ENCODE results near the gene FAM171A1.

Gene FAM171A1

DNA sequence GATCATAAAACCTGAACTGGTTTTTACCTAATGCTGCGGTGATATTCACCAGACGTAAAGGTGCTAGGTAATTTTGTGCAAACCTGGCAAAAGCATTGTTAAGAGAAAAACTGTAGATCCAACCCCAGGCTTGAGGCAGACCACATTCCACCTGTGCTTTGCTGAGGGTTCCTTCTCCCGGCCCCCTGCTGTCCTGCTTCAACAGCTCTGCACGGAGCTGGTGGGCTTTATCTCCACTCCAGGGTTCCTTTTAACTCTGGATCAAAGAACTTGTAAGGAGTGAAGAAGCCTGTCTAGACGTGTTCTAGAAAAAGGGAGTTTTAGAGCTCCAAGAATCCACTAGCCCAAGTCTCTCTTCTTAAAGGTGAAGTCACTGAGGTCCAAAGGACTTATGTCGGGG is 115.1 kb downstream of the FAM171A1 start:
- in situ Hi-C loops (cut with HindIII; ENCODE audit: low sequenced_read_pairs): no loop called here
- TF ChIP-seq, protein P1, sequence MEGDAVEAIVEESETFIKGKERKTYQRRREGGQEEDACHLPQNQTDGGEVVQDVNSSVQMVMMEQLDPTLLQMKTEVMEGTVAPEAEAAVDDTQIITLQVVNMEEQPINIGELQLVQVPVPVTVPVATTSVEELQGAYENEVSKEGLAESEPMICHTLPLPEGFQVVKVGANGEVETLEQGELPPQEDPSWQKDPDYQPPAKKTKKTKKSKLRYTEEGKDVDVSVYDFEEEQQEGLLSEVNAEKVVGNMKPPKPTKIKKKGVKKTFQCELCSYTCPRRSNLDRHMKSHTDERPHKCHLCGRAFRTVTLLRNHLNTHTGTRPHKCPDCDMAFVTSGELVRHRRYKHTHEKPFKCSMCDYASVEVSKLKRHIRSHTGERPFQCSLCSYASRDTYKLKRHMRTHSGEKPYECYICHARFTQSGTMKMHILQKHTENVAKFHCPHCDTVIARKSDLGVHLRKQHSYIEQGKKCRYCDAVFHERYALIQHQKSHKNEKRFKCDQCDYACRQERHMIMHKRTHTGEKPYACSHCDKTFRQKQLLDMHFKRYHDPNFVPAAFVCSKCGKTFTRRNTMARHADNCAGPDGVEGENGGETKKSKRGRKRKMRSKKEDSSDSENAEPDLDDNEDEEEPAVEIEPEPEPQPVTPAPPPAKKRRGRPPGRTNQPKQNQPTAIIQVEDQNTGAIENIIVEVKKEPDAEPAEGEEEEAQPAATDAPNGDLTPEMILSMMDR (IDR thresholded peaks at IDR 0.05; ENCODE audit: low read depth, low read length, missing control alignments): no peak
- no peak for DNase-seq (ENCODE audit: low read depth)

DNA sequence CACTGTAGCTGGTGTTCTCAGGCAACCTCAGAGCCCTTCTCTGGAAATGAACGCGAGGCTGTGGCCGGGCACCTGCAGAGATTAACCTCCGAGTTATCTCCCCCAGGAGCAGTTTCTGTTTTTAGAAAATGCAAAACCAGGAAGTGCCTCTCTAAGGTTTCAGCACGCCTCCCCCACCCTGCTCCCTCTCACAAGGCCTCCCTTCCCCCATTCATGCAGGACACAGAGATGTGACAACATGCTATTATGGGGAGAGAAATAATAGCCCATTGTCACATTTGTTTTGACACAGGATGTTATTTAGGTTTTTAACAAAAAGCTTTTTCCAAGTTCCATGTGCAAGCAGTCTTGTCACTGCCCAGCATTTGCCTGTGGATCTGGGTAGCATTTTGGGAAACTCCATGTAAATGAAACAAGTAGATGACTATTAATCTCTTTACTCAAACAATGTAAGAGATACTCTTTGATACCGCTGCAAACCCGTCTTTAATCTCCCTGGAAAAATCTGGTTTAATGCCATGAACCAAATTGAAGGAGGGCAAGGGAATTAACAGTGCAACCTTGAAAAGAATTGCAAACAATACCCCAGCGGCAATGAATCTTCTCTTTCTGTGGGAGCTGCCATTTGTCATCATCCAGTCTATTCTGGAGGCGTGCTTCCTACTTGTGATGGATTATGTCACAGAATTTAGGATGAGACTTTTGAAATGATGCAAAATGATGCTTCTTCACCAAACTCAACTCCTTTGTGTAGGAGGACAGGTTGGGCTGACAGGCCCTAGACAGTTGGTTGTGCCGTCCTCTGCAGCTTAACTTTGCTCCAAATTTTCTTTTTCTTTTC is 116.1 kb downstream of the FAM171A1 start:
- in situ Hi-C loops (cut with HindIII; ENCODE audit: low sequenced_read_pairs): no loop called here
- no peak for DNase-seq (ENCODE audit: low read depth)
- no peak overlapping the region for H3K4me3 ChIP-seq (ENCODE audit: low read depth, low read length)
- TF ChIP-seq, protein P1 (IDR thresholded peaks at IDR 0.05; ENCODE audit: low read depth, low read length, missing control alignments): no peak

More for the DNA sequence above, 115.1 kb downstream of the FAM171A1 start:
- H3K4me3 ChIP-seq (ENCODE audit: low read depth, low read length): no peak overlapping the region

DNA sequence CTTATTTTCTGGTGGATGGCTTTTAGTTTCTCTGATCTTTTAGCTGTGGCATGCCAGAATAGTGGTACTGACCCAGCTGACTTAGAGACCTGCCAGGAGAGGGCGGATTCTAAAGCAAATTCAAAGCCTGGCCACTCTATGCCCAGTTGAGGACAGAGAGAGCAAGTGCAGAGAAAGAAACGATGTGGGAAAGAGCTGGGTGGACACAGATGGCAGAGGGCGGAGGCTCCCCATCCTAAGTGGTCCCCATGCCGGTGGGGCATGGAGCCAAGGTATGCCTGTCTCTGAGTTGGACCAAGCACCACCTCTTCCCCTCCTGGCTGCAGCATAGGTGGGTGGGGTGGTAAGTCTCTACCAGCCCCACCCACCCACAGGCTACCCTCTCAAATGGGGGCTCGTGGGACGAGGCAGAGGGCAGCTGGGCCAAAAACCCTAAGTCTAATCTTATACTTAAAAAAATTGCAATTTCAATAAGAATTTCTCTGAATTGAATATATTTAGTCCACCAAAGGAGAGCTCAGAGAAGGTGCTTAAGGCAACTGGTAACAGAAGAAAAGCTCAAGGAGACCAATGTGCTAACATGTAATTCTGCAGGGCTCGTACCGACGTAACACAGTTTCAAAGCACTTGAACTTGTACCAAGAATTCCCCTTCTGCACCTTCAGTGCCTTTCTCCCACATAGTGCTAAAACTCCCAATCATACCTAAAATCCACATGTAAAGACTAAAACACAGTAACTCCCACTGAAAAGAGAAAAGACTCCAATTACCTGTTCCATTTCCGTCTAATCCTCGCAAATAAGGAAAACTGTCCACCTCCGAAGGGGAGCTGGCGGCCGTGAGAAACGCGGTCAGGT is 116.9 kb downstream of the FAM171A1 start:
- DNase-seq (ENCODE audit: low read depth): no peak
- in situ Hi-C loops (cut with HindIII; ENCODE audit: low sequenced_read_pairs): no loop called here
- H3K4me3 ChIP-seq (ENCODE audit: low read depth, low read length): no peak overlapping the region
- TF ChIP-seq, protein P1 (IDR thresholded peaks at IDR 0.05; ENCODE audit: low read depth, low read length, missing control alignments): no peak

DNA sequence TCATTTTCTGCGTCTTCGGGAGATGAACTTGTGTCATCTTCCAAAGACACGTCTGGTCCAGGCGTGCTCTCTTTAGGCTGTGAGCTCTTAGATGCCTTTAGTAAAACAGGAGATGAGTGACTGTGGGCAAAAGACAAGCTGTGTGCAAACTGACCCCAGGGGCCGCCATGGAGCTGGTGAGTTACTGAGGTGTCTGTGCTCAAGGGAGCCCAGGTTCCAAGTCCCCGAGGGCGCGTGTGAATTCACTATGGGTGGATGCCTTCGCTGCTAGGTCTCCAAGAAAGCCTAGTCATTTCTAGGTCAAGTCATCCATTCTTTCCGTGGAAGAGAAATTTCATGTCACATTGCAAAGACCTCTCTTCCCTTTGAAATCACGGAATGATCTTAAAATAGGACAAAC is 118.7 kb downstream of the FAM171A1 start:
- TF ChIP-seq, protein P1 (IDR thresholded peaks at IDR 0.05; ENCODE audit: low read depth, low read length, missing control alignments): no peak
- no peak overlapping the region for H3K4me3 ChIP-seq (ENCODE audit: low read depth, low read length)
- in situ Hi-C loops (cut with HindIII; ENCODE audit: low sequenced_read_pairs): no loop called here
- no peak for DNase-seq (ENCODE audit: low read depth)

DNA sequence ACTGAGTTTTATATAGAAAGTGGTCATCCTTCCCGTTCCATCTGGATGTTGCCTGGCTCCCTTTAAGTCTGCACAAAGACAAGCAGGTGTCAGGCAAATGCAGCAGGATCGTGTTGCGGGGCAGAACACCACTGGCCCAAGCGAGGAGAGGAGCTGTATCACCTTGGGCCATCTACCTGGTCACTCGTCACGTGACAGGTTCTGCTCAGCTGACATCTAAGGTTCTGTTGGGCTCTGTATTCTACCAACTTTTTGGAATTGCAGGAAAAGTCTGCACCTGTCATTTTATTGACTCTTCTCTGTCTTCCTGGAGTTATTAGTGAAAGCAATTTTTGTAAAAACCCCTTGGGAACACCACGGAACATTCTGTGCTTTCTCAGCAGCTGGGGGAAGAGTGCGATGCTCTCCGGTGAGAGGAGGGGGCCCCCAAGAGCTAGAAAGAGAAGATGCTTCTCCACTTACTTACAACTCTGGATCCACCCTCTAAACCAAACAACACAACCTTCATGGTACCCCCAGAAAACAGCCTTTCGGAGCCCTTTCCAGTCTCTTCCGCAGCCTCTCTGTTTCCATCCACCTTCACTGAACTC is 119.2 kb downstream of the FAM171A1 start:
- in situ Hi-C loops (cut with HindIII; ENCODE audit: low sequenced_read_pairs): no loop called here
- TF ChIP-seq, protein P1 (IDR thresholded peaks at IDR 0.05; ENCODE audit: low read depth, low read length, missing control alignments): no peak
- H3K4me3 ChIP-seq (ENCODE audit: low read depth, low read length): no peak overlapping the region
- no peak for DNase-seq (ENCODE audit: low read depth)

DNA sequence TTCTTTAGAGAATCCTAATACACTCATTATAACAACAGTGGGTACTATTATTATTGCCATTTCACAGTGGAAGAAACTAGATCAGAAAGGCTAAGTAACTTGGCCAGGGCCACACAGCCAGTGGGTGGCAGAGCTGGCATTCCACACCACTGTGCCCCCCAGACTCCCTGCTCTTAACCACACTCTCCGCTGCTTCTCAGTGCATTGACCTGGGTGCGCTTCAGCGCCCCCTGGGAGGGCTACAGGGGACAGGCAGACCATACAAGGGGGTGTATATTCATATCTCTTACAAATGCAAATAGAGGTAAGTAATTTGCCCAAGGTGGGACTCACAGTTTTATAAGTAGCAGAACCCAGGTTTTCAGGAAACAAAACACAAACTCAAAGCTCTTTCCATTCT is 125.6 kb downstream of the FAM171A1 start:
- no peak for DNase-seq (ENCODE audit: low read depth)
- in situ Hi-C loops (cut with HindIII; ENCODE audit: low sequenced_read_pairs): no loop called here
- TF ChIP-seq, protein P1 (IDR thresholded peaks at IDR 0.05; ENCODE audit: low read depth, low read length, missing control alignments): peak; percentile 50
- H3K4me3 ChIP-seq (ENCODE audit: low read depth, low read length): no peak overlapping the region

All from astrocyte of the cerebellum (primary cell).